ENCODE data around the gene LIN37. TPM values are rescaled to one million over a fixed set of nuclear protein-coding genes. Genes with fewer than 3 reads are reported as not detected.

Gene LIN37
- total and polyA plus RNA-seq, 8 donors = 1.7 to 44.0 (median 4.5) TPM

- WGBS, 2 donors = 95 to 97% methylated on average over 20 of the region's 20 CpGs
- Histone ChIP-seq H3K36me3 (no peaks in the 10 kb centered on the region), H3K9me3 (no peaks in the 10 kb centered on the region), H3K27ac (no peak overlapping the region), H3K4me1 (no peaks in the 10 kb centered on the region), H3K4me3 (no peak overlapping the region), H3K27me3 (no peaks in the 10 kb centered on the region)
- no peak for FAIRE-seq
- no peak for ATAC-seq
- TF ChIP-seq, protein P1, sequence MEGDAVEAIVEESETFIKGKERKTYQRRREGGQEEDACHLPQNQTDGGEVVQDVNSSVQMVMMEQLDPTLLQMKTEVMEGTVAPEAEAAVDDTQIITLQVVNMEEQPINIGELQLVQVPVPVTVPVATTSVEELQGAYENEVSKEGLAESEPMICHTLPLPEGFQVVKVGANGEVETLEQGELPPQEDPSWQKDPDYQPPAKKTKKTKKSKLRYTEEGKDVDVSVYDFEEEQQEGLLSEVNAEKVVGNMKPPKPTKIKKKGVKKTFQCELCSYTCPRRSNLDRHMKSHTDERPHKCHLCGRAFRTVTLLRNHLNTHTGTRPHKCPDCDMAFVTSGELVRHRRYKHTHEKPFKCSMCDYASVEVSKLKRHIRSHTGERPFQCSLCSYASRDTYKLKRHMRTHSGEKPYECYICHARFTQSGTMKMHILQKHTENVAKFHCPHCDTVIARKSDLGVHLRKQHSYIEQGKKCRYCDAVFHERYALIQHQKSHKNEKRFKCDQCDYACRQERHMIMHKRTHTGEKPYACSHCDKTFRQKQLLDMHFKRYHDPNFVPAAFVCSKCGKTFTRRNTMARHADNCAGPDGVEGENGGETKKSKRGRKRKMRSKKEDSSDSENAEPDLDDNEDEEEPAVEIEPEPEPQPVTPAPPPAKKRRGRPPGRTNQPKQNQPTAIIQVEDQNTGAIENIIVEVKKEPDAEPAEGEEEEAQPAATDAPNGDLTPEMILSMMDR (IDR thresholded peaks at IDR 0.05) = no peak
- no peak for DNase-seq
- intact Hi-C loops (cut with DNase I) = no loop called here
Measured at GRCh38 chr19:35780717-35781116, 32.3 kb downstream of the LIN37 start.

DNA sequence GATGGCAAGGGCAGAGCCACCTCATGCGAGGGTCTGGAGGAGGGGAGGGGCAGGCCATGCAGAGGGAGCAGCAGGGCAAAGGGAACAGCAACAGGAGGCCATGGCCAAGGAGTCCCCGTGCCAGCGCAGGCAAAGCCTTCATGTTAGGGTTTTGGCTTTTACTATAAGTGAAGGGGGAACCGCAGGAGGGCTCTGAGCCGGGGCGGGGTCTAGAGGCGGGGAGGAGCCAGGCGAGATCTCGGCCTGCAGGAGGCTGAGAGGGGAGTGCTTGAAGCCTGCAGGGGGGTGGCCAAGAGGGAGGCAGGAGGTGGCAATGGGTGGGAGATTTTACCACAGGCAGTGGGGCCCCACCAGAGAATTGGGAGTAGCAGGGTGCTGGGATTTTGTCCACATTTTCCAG, 33.3 kb downstream of the LIN37 start:
- no peak for ATAC-seq
- no peak for FAIRE-seq
- no peak overlapping the region for H3K27ac ChIP-seq
- no peaks in the 10 kb centered on the region for H3K9me3 ChIP-seq
- no peak for DNase-seq
- WGBS, 2 donors = 85 to 90% methylated on average over 7 to 9 of the region's 9 CpGs
- intact Hi-C loops (cut with DNase I) = no loop called here
- no peaks in the 10 kb centered on the region for H3K27me3 ChIP-seq
- no peaks in the 10 kb centered on the region for H3K4me1 ChIP-seq
- TF ChIP-seq, protein P1 (IDR thresholded peaks at IDR 0.05) = no peak
- no peak overlapping the region for H3K4me3 ChIP-seq
- no peaks in the 10 kb centered on the region for H3K36me3 ChIP-seq

DNA sequence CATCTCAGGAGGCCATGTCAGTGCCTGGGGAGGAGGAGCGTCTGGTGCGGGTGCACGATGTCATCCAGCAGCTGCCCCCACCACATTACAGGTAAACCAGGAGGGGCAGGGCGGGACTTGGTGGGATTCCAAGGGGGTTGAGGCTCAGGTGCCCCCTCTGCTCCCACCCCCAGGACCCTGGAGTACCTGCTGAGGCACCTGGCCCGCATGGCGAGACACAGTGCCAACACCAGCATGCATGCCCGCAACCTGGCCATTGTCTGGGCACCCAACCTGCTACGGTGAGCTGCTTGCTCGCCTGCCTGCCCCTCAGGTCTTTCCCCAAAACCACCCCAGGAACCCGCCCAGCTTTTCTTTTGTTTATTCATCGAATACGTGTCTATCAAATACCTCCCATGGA, 34.2 kb downstream of the LIN37 start:
- H3K27me3 ChIP-seq = no peaks in the 10 kb centered on the region
- intact Hi-C loops (cut with DNase I) = no loop called here
- no peak overlapping the region for H3K27ac ChIP-seq
- FAIRE-seq = no peak
- H3K36me3 ChIP-seq = no peaks in the 10 kb centered on the region
- H3K9me3 ChIP-seq = no peaks in the 10 kb centered on the region
- H3K4me3 ChIP-seq = no peak overlapping the region
- 93 to 95% methylated on average over 10 to 12 of the region's 12 CpGs for WGBS, 2 donors
- DNase-seq = no peak
- TF ChIP-seq, protein P1 (IDR thresholded peaks at IDR 0.05) = no peak
- no peaks in the 10 kb centered on the region for H3K4me1 ChIP-seq
- no peak for ATAC-seq

DNA sequence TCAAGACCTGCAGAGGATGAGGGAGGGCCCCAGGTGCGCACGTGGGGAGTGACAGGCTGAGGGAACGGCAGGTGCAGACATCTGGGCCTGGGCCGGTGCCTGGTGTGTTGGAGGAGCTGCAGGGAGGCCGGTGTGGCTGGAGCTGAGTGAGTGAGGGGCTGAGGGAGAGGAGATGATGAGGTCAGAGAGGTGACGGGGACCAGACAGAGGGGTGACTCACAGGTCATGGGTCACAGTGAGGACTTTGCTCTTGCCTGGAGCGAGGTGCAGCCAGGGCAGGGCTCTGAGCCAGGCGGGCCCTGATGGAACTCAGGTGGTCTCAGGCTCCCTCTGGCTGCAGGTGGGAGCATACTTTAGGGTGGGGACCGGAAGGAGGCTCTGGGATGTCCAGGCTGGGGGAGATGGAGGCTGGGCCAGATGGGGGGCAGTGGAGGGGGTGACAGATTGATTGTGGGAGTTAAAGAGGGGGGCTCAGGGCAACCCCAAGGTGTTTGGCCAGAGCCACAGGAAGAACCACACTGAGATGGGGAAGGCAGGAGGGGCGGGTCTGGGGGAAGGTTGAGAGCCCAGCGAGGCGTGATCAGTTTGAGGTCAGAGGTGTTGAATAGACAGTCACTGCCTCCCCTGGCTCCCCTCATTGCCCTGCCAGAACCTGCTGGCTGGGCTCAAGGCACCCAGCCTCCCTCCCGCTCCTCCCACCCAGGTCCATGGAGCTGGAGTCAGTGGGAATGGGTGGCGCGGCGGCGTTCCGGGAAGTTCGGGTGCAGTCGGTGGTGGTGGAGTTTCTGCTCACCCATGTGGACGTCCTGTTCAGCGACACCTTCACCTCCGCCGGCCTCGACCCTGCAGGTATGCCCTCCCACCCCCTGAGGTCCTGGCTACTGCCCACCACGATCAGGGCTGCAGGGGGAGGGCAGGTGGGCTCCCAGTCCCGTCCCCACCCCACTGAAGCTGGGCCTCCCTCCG, 35.4 kb downstream of the LIN37 start:
- H3K4me1 ChIP-seq = no peaks in the 10 kb centered on the region
- no peak overlapping the region for H3K27ac ChIP-seq
- DNase-seq (peak in 1 of 6 donors; percentile 49), FAIRE-seq (no peak), ATAC-seq (no peak)
- no peaks in the 10 kb centered on the region for H3K36me3 ChIP-seq
- no peaks in the 10 kb centered on the region for H3K27me3 ChIP-seq
- WGBS, 2 donors = 89 to 90% methylated on average over 23 to 28 of the region's 28 CpGs
- H3K9me3 ChIP-seq = no peaks in the 10 kb centered on the region
- intact Hi-C loops (cut with DNase I) = no loop called here
- H3K4me3 ChIP-seq = no peak overlapping the region
- TF ChIP-seq, protein P1 (IDR thresholded peaks at IDR 0.05) = no peak
